K562 (cell line): Measurements from ENCODE around the gene BICC1. TPM values are rescaled to one million over a fixed set of nuclear protein-coding genes. Genes with fewer than 3 reads are reported as not detected.

Experiments used
- ATAC-seq: fragments of 200-7000 bp; cut with Tn5 transposase; 3 replicates; pipeline ENCODE4 v1.9.1; 2020; ENCODE audit warnings: moderate library complexity
- BruUV-seq: library from RNA; stranded (reverse); fragments of 400-500 nt; replicated peaks from 2 replicates; lab custom pipeline; 2021; lab: Mats Ljungman, UMichigan
- CTCF ChIA-PET: fragments of 300-600 bp; formaldehyde crosslinking; extraction: SDS; loops from one replicate; lab custom pipeline; 2021; ENCODE audit warnings: low intra/inter-chr PET ratio; lab: Yijun Ruan, JAX
- POLR2A ChIA-PET: fragments of 300-600, 350-650 bp; sonication (Branson Sonifier 250); formaldehyde crosslinking; extraction: SDS; loops from one replicate; lab custom pipeline; 2021; ENCODE audit warnings: antibody characterized with exemption, inconsistent platforms; lab: Yijun Ruan, JAX
- DNase-seq, 4 experiments: peaks; one replicate each; pipeline versions ENCODE4 v3.0.0 to v3.0.0-alpha.2; 2011 to 2018; ENCODE audit warnings: low spot score in 3 of 4, mixed read lengths in 3 of 4; ENCODE audit errors: extremely low read depth in 1 of 4
- FAIRE-seq: peaks from 2 replicates; lab custom pipeline; 2011; peaks lifted over from hg19 to GRCh38; lab: Jason Lieb, UNC
- H2AFZ ChIP-seq: 2 replicates; pipeline ENCODE4 v1.6.0; 2011; ENCODE audit warnings: low read depth, low read length, control low read depth, inconsistent platforms
- H3K27ac ChIP-seq: fragments of 200-600 bp; 3 replicates; pipeline ENCODE4 v1.8.0; 2011; ENCODE audit warnings: low read depth, mild to moderate bottlenecking, control low read depth, inconsistent platforms, low read length, moderate library complexity, mixed read lengths; ENCODE audit errors: extremely low read depth
- H3K27me3 ChIP-seq, 2 experiments: fragments of 300-600 bp in 1 of 2; 2 replicates in 1 of 2; 3 replicates in 1 of 2; pipeline versions ENCODE4 v1.6.0 to v1.8.0; 2011; ENCODE audit warnings: inconsistent platforms in 2 of 2, low read length in 2 of 2, mild to moderate bottlenecking in 1 of 2, mixed read lengths in 1 of 2, moderate library complexity in 1 of 2; ENCODE audit not compliant: control insufficient read depth in 2 of 2, insufficient read depth in 2 of 2
- H3K36me3 ChIP-seq: fragments of 300-600 bp; 3 replicates; pipeline ENCODE4 v1.8.0; 2011; ENCODE audit warnings: mild to moderate bottlenecking, low read length, inconsistent platforms; ENCODE audit not compliant: control insufficient read depth, insufficient read depth
- H3K4me1 ChIP-seq, 2 experiments: fragments of 200-600 bp in 1 of 2; replicated peaks in 1 of 2; 2 replicates in 1 of 2; 3 replicates in 1 of 2; pipeline versions ENCODE4 v1.5.1 to v1.8.0; 2011; ENCODE audit warnings: inconsistent platforms in 2 of 2, low read length in 2 of 2, mild to moderate bottlenecking in 1 of 2, mixed read lengths in 1 of 2, moderate library complexity in 1 of 2; ENCODE audit not compliant: control insufficient read depth in 2 of 2, insufficient read depth in 2 of 2
- H3K4me2 ChIP-seq: 2 replicates; pipeline ENCODE4 v1.6.1; 2011; ENCODE audit warnings: low read length, control low read depth, inconsistent platforms, mixed read lengths; ENCODE audit not compliant: insufficient read depth
- H3K4me3 ChIP-seq: fragments of 200-600 bp; sonication (generic), shearing (Covaris generic); 2 replicates; pipeline ENCODE4 v1.5.1; 2016; ENCODE audit warnings: control low read depth, inconsistent platforms
- H3K79me2 ChIP-seq: fragments of 200-600 bp; 3 replicates; pipeline ENCODE4 v1.8.0; 2011; ENCODE audit warnings: low read length, inconsistent platforms; ENCODE audit not compliant: control insufficient read depth, insufficient read depth
- H3K9ac ChIP-seq, 2 experiments: 2 replicates each; pipeline versions ENCODE4 v1.6.0 to v1.6.1; 2011; ENCODE audit warnings: low read depth in 2 of 2, low read length in 2 of 2, control low read depth in 1 of 2, inconsistent platforms in 1 of 2, mild to moderate bottlenecking in 1 of 2, mixed read lengths in 1 of 2; ENCODE audit not compliant: insufficient read depth in 1 of 2
- H3K9me1 ChIP-seq: one replicate; pipeline ENCODE4 v1.6.0; 2011; ENCODE audit warnings: inconsistent platforms, mild to moderate bottlenecking, low read length, moderate library complexity; ENCODE audit not compliant: control insufficient read depth, insufficient read depth
- H3K9me3 ChIP-seq: replicated peaks from 2 replicates; pipeline ENCODE4 v1.5.1; 2011; ENCODE audit warnings: low read depth, low read length, inconsistent platforms; ENCODE audit not compliant: control insufficient read depth, insufficient read depth
- H4K20me1 ChIP-seq: replicated peaks from 2 replicates; pipeline ENCODE4 v1.6.1; 2011; ENCODE audit warnings: low read length, inconsistent platforms, mixed read lengths; ENCODE audit not compliant: control insufficient read depth, insufficient read depth
- NCOA4 ChIP-seq: fragments of 450-650 bp; IDR thresholded peaks from 2 replicates; pipeline ENCODE4 v1.6.1; 2018; ENCODE audit warnings: mild to moderate bottlenecking; ENCODE audit not compliant: partially characterized antibody
- PHF8 ChIP-seq: fragments of 200-600 bp; sonication (generic); IDR thresholded peaks from 2 replicates; pipeline ENCODE4 v1.6.1; 2012; ENCODE audit warnings: mixed run types, mild to moderate bottlenecking, inconsistent platforms, low read length, moderate library complexity, borderline replicate concordance
- RBBP5 ChIP-seq: fragments of 200-600 bp; sonication (generic); IDR thresholded peaks from 2 replicates; pipeline ENCODE4 v1.6.1; 2012; ENCODE audit warnings: borderline replicate concordance, mild to moderate bottlenecking, low read length, control low read depth, inconsistent platforms; ENCODE audit not compliant: insufficient read depth, poor library complexity, severe bottlenecking
- RBM22 ChIP-seq: fragments of 200-400 bp; formaldehyde crosslinking; IDR thresholded peaks from 2 replicates; pipeline ENCODE4 v1.6.1; 2018; ENCODE audit warnings: low read length, low read depth; ENCODE audit not compliant: poor library complexity, severe bottlenecking
- SMAD1 ChIP-seq: fragments of 150-350 bp; IDR thresholded peaks from 2 replicates; pipeline ENCODE4 v1.6.1; 2014; ENCODE audit warnings: low read length, low read depth; ENCODE audit not compliant: partially characterized antibody
- SNRNP70 ChIP-seq: fragments of 200-400 bp; formaldehyde crosslinking; optimal IDR thresholded peaks from 2 replicates; pipeline ENCODE3; 2017; ENCODE audit warnings: low read depth, low read length
- ZFP1 ChIP-seq: fragments of 450-650 bp; formaldehyde crosslinking; IDR thresholded peaks from 2 replicates; pipeline ENCODE4 v1.4.0; 2020; ENCODE audit warnings: mild to moderate bottlenecking, mixed read lengths
- ZNF212 ChIP-seq: fragments of 450-650 bp; formaldehyde crosslinking; IDR thresholded peaks from 2 replicates; pipeline ENCODE4 v1.4.0; 2020; ENCODE audit warnings: mild to moderate bottlenecking
- ZNF253 ChIP-seq: fragments of 250-450 bp; sonication (Bioruptor Pico); conservative IDR thresholded peaks from 2 replicates; pipeline ENCODE4 v1.6.1; 2021; ENCODE audit warnings: mild to moderate bottlenecking
- WGBS: fragments of 100-300 bp; shearing (Covaris generic); methylation state at CpG from one replicate; pipeline ENCODE4 v1.1.6; 2016; ENCODE audit warnings: low coverage, mixed read lengths; ENCODE audit not compliant: insufficient coverage; ENCODE audit errors: missing lambda C conversion rate; 5-methylcytosine and 5-hydroxymethylcytosine counted together
- in situ Hi-C: fragments of 300-500 bp; cut with MboI; formaldehyde crosslinking; loops from 4 replicates; pipeline ENCODE4 v1.15.0; 2018; ENCODE audit warnings: inconsistent platforms, mixed read lengths
- intact Hi-C: fragments of 100-400 bp; cut with micrococcal nuclease; formaldehyde crosslinking; loops from 2 replicates; pipeline ENCODE4 v1.14.2; 2022
- polyA plus RNA-seq, 8 experiments: library from polyadenylated mRNA; depleted of rRNA in 4 of 8; stranded (reverse) in 5 of 8; unstranded in 3 of 8; fragments of >200 nt; fragmentation: Nextera tagmentation in 2 of 8; fragmentation: Illumina TruSeq in 1 of 8; extraction: Ambion mirVana in 2 of 8; extraction: Trizol in 1 of 8; gene quantifications; 2 replicates each; pipeline versions ENCODE4 v1.2.1 to v1.2.3, GENCODE V29; 2011 to 2014; ENCODE audit warnings: inconsistent platforms in 1 of 8, missing spikeins in 1 of 8
- total RNA-seq, 7 experiments: library from RNA; depleted of rRNA in 6 of 7; stranded (reverse); fragments of >200 nt in 6 of 7; fragmentation: Illumina TruSeq in 2 of 7; extraction: Trizol in 2 of 7; gene quantifications; 2 replicates each; pipeline versions ENCODE4 v1.2.1 to v1.2.3, GENCODE V29; 2011 to 2021; ENCODE audit warnings: low replicate concordance in 1 of 7
- TF ChIP-seq, protein P1 (sequence below): fragments of 450-650 bp; formaldehyde crosslinking; IDR thresholded peaks from 2 replicates; pipeline ENCODE4 v1.4.0; 2020; ENCODE audit warnings: mild to moderate bottlenecking, moderate library complexity
- TF ChIP-seq, protein P2 (sequence below): fragments of 450-650 bp; formaldehyde crosslinking; IDR thresholded peaks from 2 replicates; pipeline ENCODE4 v1.4.0; 2020; ENCODE audit warnings: mild to moderate bottlenecking, mixed read lengths
- TF ChIP-seq, protein P3 (sequence below), 3 experiments: IDR thresholded peaks in 2 of 3; conservative IDR thresholded peaks in 1 of 3; 2 replicates each; pipeline ENCODE4 v1.5.1; 2011 to 2012; ENCODE audit warnings: low read length in 3 of 3, mild to moderate bottlenecking in 3 of 3, control low read depth in 2 of 3, improper control_type of control experiment in 1 of 3, inconsistent platforms in 1 of 3, low read depth in 1 of 3, mixed read lengths in 1 of 3, moderate library complexity in 1 of 3; ENCODE audit not compliant: insufficient read depth in 2 of 3

The BICC1 gene
- total and polyA plus RNA-seq, 9 of the 15 experiments (the other 6 are each of a cell fraction or from before 2014, with no cell fraction given) = not detected

DNA sequence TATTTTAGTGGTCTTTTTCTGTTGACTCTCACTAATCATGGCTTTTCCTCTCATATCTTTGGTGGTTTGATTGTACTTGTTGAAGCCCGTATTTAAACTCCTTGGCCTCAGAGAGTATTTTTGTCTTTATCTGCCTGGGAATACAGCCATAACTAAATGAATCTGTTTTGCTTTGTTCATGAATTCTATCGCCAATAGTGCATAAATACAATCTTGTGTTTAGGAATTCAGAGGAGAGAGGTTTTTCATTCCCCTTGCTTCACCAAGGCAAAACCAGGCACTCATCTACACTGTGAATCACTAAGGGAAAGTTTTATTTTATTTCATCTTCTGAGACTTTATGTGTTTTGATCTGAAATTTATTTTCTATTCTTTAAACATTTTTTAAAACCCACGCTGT lies 152.7 kb downstream of the BICC1 start:
- no peak overlapping the region for H2AFZ ChIP-seq
- H3K79me2 ChIP-seq = no peaks in the 10 kb centered on the region
- DNase-seq (no peak), ATAC-seq (no peak), FAIRE-seq (no peak)
- H3K9ac ChIP-seq = no peak overlapping the region
- intact Hi-C loops (no loop called here), in situ Hi-C loops (no loop called here)
- no peaks in the 10 kb centered on the region for H3K4me1 ChIP-seq
- 0% methylated on average over 3 of the region's 3 CpGs for WGBS
- H4K20me1 ChIP-seq = no peaks in the 10 kb centered on the region
- no peak for TF ChIP-seq SNRNP70
- TF ChIP-seq RBBP5 = no peak
- TF ChIP-seq ZNF253 (CRISPR knock-in tag) = no peak
- no peak for TF ChIP-seq ZFP1 (CRISPR knock-in tag)
- TF ChIP-seq NCOA4 = no peak
- no peak overlapping the region for H3K4me2 ChIP-seq
- no peaks in the 10 kb centered on the region for H3K27me3 ChIP-seq
- no peaks in the 10 kb centered on the region for H3K9me3 ChIP-seq
- no peaks in the 10 kb centered on the region for H3K36me3 ChIP-seq
- ChIA-PET POLR2A (no interaction called here), CTCF (no interaction called here)
- H3K4me3 ChIP-seq = no peak overlapping the region
- H3K9me1 ChIP-seq = no peaks in the 10 kb centered on the region
- no TSS peak for BruUV-seq
- H3K27ac ChIP-seq = no peak overlapping the region

DNA sequence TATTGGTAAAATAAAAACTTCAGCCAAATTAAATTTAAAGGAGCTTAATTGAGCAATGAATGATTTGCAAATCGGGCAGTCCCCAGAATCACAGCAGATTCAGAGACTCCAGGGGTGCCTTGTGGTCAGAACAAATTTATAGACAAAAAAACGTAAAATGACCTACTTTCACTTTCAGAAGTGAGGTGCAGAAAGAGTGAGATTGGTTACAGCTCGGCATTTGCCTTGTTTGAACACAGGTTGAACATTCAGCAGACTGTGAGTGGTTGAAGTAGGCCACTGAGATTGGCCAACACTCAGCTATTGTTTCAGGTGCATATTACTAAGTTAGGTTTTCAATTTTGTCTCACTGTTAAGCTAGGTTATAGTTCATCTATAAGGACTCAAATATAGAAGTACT lies 153.4 kb downstream of the BICC1 start:
- no peak for DNase-seq
- Histone ChIP-seq H3K9me3 (no peaks in the 10 kb centered on the region), H3K9ac (no peak overlapping the region), H3K4me1 (no peaks in the 10 kb centered on the region), H4K20me1 (no peaks in the 10 kb centered on the region), H3K79me2 (no peaks in the 10 kb centered on the region), H3K9me1 (no peaks in the 10 kb centered on the region), H2AFZ (no peak overlapping the region), H3K27me3 (no peaks in the 10 kb centered on the region), H3K4me2 (no peak overlapping the region), H3K4me3 (no peak overlapping the region), H3K27ac (no peak overlapping the region), H3K36me3 (no peaks in the 10 kb centered on the region)
- CTCF ChIA-PET = no interaction called here
- intact Hi-C loops = no loop called here
- whole genome bisulfite sequencing = 0% methylated on average over 3 of the region's 3 CpGs
- no TSS peak for BruUV-seq
- POLR2A ChIA-PET = no interaction called here
- ATAC-seq = no peak
- in situ Hi-C loops = no loop called here
- FAIRE-seq = no peak
- TF ChIP-seq, protein P1, sequence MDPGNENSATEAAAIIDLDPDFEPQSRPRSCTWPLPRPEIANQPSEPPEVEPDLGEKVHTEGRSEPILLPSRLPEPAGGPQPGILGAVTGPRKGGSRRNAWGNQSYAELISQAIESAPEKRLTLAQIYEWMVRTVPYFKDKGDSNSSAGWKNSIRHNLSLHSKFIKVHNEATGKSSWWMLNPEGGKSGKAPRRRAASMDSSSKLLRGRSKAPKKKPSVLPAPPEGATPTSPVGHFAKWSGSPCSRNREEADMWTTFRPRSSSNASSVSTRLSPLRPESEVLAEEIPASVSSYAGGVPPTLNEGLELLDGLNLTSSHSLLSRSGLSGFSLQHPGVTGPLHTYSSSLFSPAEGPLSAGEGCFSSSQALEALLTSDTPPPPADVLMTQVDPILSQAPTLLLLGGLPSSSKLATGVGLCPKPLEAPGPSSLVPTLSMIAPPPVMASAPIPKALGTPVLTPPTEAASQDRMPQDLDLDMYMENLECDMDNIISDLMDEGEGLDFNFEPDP = no peak
- no peak for TF ChIP-seq RBM22
- no peak for TF ChIP-seq ZNF212 (CRISPR knock-in tag)
- TF ChIP-seq, protein P2, sequence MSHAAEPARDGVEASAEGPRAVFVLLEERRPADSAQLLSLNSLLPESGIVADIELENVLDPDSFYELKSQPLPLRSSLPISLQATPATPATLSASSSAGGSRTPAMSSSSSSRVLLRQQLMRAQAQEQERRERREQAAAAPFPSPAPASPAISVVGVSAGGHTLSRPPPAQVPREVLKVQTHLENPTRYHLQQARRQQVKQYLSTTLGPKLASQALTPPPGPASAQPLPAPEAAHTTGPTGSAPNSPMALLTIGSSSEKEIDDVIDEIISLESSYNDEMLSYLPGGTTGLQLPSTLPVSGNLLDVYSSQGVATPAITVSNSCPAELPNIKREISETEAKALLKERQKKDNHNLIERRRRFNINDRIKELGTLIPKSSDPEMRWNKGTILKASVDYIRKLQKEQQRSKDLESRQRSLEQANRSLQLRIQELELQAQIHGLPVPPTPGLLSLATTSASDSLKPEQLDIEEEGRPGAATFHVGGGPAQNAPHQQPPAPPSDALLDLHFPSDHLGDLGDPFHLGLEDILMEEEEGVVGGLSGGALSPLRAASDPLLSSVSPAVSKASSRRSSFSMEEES (CRISPR knock-in tag) = no peak
- TF ChIP-seq, protein P3, sequence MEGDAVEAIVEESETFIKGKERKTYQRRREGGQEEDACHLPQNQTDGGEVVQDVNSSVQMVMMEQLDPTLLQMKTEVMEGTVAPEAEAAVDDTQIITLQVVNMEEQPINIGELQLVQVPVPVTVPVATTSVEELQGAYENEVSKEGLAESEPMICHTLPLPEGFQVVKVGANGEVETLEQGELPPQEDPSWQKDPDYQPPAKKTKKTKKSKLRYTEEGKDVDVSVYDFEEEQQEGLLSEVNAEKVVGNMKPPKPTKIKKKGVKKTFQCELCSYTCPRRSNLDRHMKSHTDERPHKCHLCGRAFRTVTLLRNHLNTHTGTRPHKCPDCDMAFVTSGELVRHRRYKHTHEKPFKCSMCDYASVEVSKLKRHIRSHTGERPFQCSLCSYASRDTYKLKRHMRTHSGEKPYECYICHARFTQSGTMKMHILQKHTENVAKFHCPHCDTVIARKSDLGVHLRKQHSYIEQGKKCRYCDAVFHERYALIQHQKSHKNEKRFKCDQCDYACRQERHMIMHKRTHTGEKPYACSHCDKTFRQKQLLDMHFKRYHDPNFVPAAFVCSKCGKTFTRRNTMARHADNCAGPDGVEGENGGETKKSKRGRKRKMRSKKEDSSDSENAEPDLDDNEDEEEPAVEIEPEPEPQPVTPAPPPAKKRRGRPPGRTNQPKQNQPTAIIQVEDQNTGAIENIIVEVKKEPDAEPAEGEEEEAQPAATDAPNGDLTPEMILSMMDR (IDR thresholded peaks at IDR 0.05 in 2 of 3, conservative IDR thresholded peaks at IDR 0.05 in 1 of 3; ENCODE audit: insufficient read depth in 2 of 3, low read depth in 1 of 3, low read length in 3 of 3) = no peak
- TF ChIP-seq SMAD1 = no peak
- no peak for TF ChIP-seq PHF8
